NCI-H748 (cell line): Measurements from ENCODE around the gene KCNH2.
"Not testable (repeated sequence)": the region's sequence is repeated elsewhere in the genome, so short reads cannot be mapped to it uniquely, and the experiment has no call there.

Experiments used
- DNase-seq: peaks from one replicate; lab custom pipeline; 2025; ENCODE audit not compliant: unreplicated experiment; lab: John Stamatoyannopoulos, UW

KCNH2 gene

GRCh38 chr7:150978126-150978789 is at the start of gene KCNH2:
Gene KCNH2, minus strand, starts transcription at chr7:150978321. Its CDS starts 408 bp downstream, at chr7:150977913.
- DNase-seq: peak; percentile 91

- not testable (repeated sequence) for DNase-seq
These were observed 49.6 kb upstream of the KCNH2 start for GRCh38 chr7:151027728-151028130.

GRCh38 chr7:151026771-151027727 is 48.9 kb upstream of the KCNH2 start:
- DNase-seq: not testable (repeated sequence)

GRCh38 chr7:151025924-151026671 is 48.0 kb upstream of the KCNH2 start:
- no peak for DNase-seq

- DNase-seq: no peak
These were observed 46.4 kb upstream of the KCNH2 start, which contains the start of gene ATG9B for GRCh38 chr7:151024435-151025056. Gene ATG9B, minus strand, starts transcription at chr7:151024494. Its CDS starts 71 bp downstream, at chr7:151024423.

- no peak for DNase-seq
These were observed 45.1 kb upstream of the KCNH2 start for GRCh38 chr7:151023232-151023631.

GRCh38 chr7:151020231-151020630 is 42.1 kb upstream of the KCNH2 start:
- DNase-seq: no peak

GRCh38 chr7:151019130-151019447 is 41.0 kb upstream of the KCNH2 start:
- no peak for DNase-seq

- peak; percentile 13 for DNase-seq
These were observed 40.5 kb upstream of the KCNH2 start for GRCh38 chr7:151018421-151019129.

- DNase-seq: peak; percentile 71
These were observed 39.9 kb upstream of the KCNH2 start for GRCh38 chr7:151017953-151018420.

- peak; percentile 29 for DNase-seq
These were observed 39.3 kb upstream of the KCNH2 start for GRCh38 chr7:151017370-151017952.

- DNase-seq: no peak
These were observed 38.8 kb upstream of the KCNH2 start for GRCh38 chr7:151016942-151017341.

GRCh38 chr7:151016505-151016904 is 38.4 kb upstream of the KCNH2 start:
- no peak for DNase-seq

GRCh38 chr7:151015967-151016366 is 37.8 kb upstream of the KCNH2 start:
- DNase-seq: no peak

GRCh38 chr7:151014950-151015349 is 36.8 kb upstream of the KCNH2 start:
- DNase-seq: no peak

GRCh38 chr7:151013733-151014497 is 35.8 kb upstream of the KCNH2 start:
- peak; percentile 17 for DNase-seq

- no peak for DNase-seq
These were observed 35.2 kb upstream of the KCNH2 start for GRCh38 chr7:151013356-151013732.

GRCh38 chr7:151012911-151013347 is 34.8 kb upstream of the KCNH2 start:
- DNase-seq: peak; percentile 48
